GM12875 (cell line): ENCODE data around the gene ARX.

Experiments
- H3K4me3 ChIP-seq: one replicate; pipeline ENCODE4 v1.5.1; 2011; ENCODE audit warnings: low read depth, low read length, control low read depth
- CTCF ChIP-seq: IDR thresholded peaks from 2 replicates; pipeline ENCODE4 v1.5.1; 2011; ENCODE audit warnings: low read depth, mild to moderate bottlenecking, control low read depth, inconsistent platforms, low read length, moderate library complexity, borderline replicate concordance; ENCODE audit not compliant: insufficient read depth

The ARX gene

DNA sequence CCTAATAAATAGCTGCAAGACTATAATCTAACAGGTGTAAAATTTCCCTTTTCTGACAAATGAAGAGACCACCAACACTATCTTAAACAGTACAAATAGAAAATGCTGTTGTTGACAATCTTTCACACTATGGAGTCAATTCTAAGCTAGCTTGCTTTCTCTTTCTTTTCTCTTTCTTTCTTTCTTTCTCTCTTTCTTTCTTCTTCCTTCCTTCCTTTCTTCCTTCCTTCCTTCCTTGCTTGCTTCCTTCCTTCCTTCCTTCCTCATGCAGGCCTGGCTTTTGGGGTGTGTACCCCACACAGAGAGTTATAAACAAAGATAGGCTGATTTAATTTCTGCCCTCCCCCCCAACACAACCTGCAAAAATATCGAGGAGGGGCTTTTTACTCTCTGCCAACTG is 8.1 kb upstream of the ARX start:
- H3K4me3 ChIP-seq: no peak overlapping the region
- no peak for TF ChIP-seq CTCF

GRCh38 chrX:25022499-25023325 is 6.9 kb upstream of the ARX start:
- peak; percentile 25; the same call in 1 of the 2 replicates for TF ChIP-seq CTCF
- no peak overlapping the region for H3K4me3 ChIP-seq

- TF ChIP-seq CTCF: peak; percentile 81
- H3K4me3 ChIP-seq: no peak overlapping the region
These were observed 5.2 kb upstream of the ARX start for GRCh38 chrX:25020905-25021449.

- H3K4me3 ChIP-seq: no peak overlapping the region
These were observed 4.7 kb upstream of the ARX start for GRCh38 chrX:25020391-25020904.

GRCh38 chrX:25019707-25020390 is 4.1 kb upstream of the ARX start:
- H3K4me3 ChIP-seq: no peak overlapping the region

More at GRCh38 chrX:25020391-25020904, 4.7 kb upstream of the ARX start:
- no peak for TF ChIP-seq CTCF

DNA sequence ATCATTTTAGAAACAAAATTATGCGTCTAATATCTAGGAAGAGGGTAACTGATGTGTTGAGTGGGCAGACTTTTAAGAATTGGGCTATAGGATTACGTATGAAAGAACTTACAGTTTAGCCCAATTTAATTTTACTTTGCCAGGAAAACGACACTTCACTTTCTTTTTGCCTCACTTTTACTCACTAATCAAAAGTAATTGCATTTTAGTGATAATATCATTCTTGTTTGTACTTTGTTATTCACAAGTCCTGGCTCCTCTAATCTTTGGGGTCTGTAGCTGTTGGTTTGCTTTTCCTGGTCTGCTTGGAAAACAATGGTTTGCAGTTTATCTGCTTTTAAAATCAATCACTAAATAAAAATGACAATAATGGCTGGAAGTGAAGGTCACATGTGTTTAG is 2.9 kb upstream of the ARX start:
- H3K4me3 ChIP-seq: no peak overlapping the region
- no peak for TF ChIP-seq CTCF

More at GRCh38 chrX:25019707-25020390, 4.1 kb upstream of the ARX start:
- TF ChIP-seq CTCF: no peak
